Head of caudate nucleus (tissue), 42 donors: ENCODE measurements around the gene SYT15.
"Not testable (repeated sequence)": the region's sequence is repeated elsewhere in the genome, so short reads cannot be mapped to it uniquely, and the experiment has no call there.

ENCODE experiments used
- DNase-seq, 42 donors: peaks; one replicate each; pipeline versions ENCODE4 v3.0.0 to v3.0.0-alpha.2; 2020 to 2021; ENCODE audit warnings: mixed read lengths in 7 of 42
- intact Hi-C: fragments of 100-400 bp; cut with DNase I; formaldehyde crosslinking; loops from one replicate; pipeline ENCODE4 v1.15.0; 2022

Gene SYT15

GRCh38 chr10:46623899-46624654 is 45.1 kb downstream of the SYT15 start:
- intact Hi-C loops = not testable (repeated sequence)

GRCh38 chr10:46629805-46630204 is 50.9 kb downstream of the SYT15 start:
- DNase-seq, intact Hi-C loops: not testable (repeated sequence)

More at GRCh38 chr10:46623899-46624654, 45.1 kb downstream of the SYT15 start:
- DNase-seq = not testable (repeated sequence)

- DNase-seq, intact Hi-C loops: not testable (repeated sequence)
Observed at GRCh38 chr10:46630816-46631215, 51.9 kb downstream of the SYT15 start.

- DNase-seq, intact Hi-C loops: not testable (repeated sequence)
Observed at GRCh38 chr10:46631683-46632082, 52.8 kb downstream of the SYT15 start.

- intact Hi-C loops, DNase-seq: not testable (repeated sequence)
Observed at GRCh38 chr10:46634698-46635097, 55.8 kb downstream of the SYT15 start.

GRCh38 chr10:46635364-46635959 is 56.5 kb downstream of the SYT15 start:
- intact Hi-C loops, DNase-seq: not testable (repeated sequence)

GRCh38 chr10:46640005-46640404 is 61.1 kb downstream of the SYT15 start:
- intact Hi-C loops, DNase-seq: not testable (repeated sequence)
